Sigmoid colon (tissue), 4 donors: Measurements from ENCODE around the gene RACK1.

Source experiments
- CTCF ChIP-seq, 4 experiments: fragments of 450-650 bp in 3 of 4; fragments of 200-600 bp in 1 of 4; IDR thresholded peaks; one replicate each; pipeline ENCODE4 v1.5.1; 2016 to 2019; ENCODE audit warnings: antibody characterized with exemption in 4 of 4, mild to moderate bottlenecking in 3 of 4, moderate library complexity in 2 of 4
- EP300 ChIP-seq, 4 donors: sonication (generic); formaldehyde crosslinking; IDR thresholded peaks; one replicate each; pipeline ENCODE4 v1.6.1; 2017; ENCODE audit warnings: antibody characterized with exemption in 4 of 4
- POLR2A ChIP-seq, 2 donors: fragments of 450-650 bp; IDR thresholded peaks; one replicate each; pipeline ENCODE4 v1.6.1; 2016; ENCODE audit warnings: antibody characterized with exemption in 2 of 2, mild to moderate bottlenecking in 2 of 2, moderate library complexity in 2 of 2
- POLR2AphosphoS5 ChIP-seq, 4 donors: sonication (generic); formaldehyde crosslinking; IDR thresholded peaks; one replicate each; pipeline ENCODE4 v1.6.1; 2017; ENCODE audit warnings: antibody characterized with exemption in 4 of 4

GRCh38 chr5:181246276-181247049 lies 2.8 kb upstream of the RACK1 start:
- TF ChIP-seq CTCF (IDR thresholded peaks at IDR 0.05) (peak in 1 of 4 experiments; percentile 4), POLR2A (IDR thresholded peaks at IDR 0.05) (peak; percentile 81 to 87), EP300 (IDR thresholded peaks at IDR 0.05) (no peak), POLR2AphosphoS5 (IDR thresholded peaks at IDR 0.05) (peak; percentile 88 to 94 (median 92))
